HepG2 (cell line): ENCODE results near the gene PIGO. TPM values are rescaled to one million over a fixed set of nuclear protein-coding genes. Genes with fewer than 3 reads are reported as not detected.

Experiments used
- ARID3A ChIP-seq: IDR thresholded peaks from 2 replicates; pipeline ENCODE4 v1.6.1; 2012; ENCODE audit warnings: low read depth, low read length, improper control_type of control experiment
- CERS6 ChIP-seq: sonication (generic); formaldehyde crosslinking; IDR thresholded peaks from 2 replicates; pipeline ENCODE4 v1.5.0; 2020; ENCODE audit warnings: missing genetic modification reagents
- EHMT2 ChIP-seq: fragments of 200-600 bp; sonication (generic); IDR thresholded peaks from 2 replicates; pipeline ENCODE4 v1.7.0; 2017; ENCODE audit warnings: antibody characterized with exemption, low read depth, low read length, borderline replicate concordance
- KIAA2018 ChIP-seq: sonication (generic); formaldehyde crosslinking; IDR thresholded peaks from 2 replicates; pipeline ENCODE4 v1.5.0; 2020; ENCODE audit warnings: mild to moderate bottlenecking, missing genetic modification reagents, borderline replicate concordance
- MZF1 ChIP-seq: sonication (generic); formaldehyde crosslinking; IDR thresholded peaks from 2 replicates; pipeline ENCODE4 v1.8.1; 2023; ENCODE audit warnings: mild to moderate bottlenecking, missing genetic modification reagents, borderline replicate concordance
- TAF1 ChIP-seq: sonication (generic); formaldehyde crosslinking; IDR thresholded peaks from 2 replicates; pipeline ENCODE4 v1.4.0; 2020; ENCODE audit warnings: missing genetic modification reagents
- TFDP1 ChIP-seq: IDR thresholded peaks from 2 replicates; pipeline ENCODE4 v1.6.1; 2016; ENCODE audit warnings: missing compliant biosample characterization, missing genetic modification reagents, borderline replicate concordance
- TRIM22 ChIP-seq: fragments of 450-650 bp; IDR thresholded peaks from 2 replicates; pipeline ENCODE4 v1.6.1; 2017
- ZBTB8A ChIP-seq: sonication (generic); formaldehyde crosslinking; IDR thresholded peaks from 2 replicates; pipeline ENCODE4 v1.4.0; 2020; ENCODE audit warnings: mild to moderate bottlenecking, low read depth, missing genetic modification reagents, borderline replicate concordance
- ZNF24 ChIP-seq: fragments of 450-650 bp; IDR thresholded peaks from 2 replicates; pipeline ENCODE4 v1.6.1; 2017; ENCODE audit warnings: antibody characterized with exemption, mild to moderate bottlenecking
- ZNF264 ChIP-seq: sonication (generic); formaldehyde crosslinking; IDR thresholded peaks from 2 replicates; pipeline ENCODE4 v1.4.0; 2020; ENCODE audit warnings: missing genetic modification reagents
- ZNF691 ChIP-seq: sonication (generic); formaldehyde crosslinking; IDR thresholded peaks from 2 replicates; pipeline ENCODE4 v1.4.0; 2020; ENCODE audit warnings: missing genetic modification reagents, low read depth, mild to moderate bottlenecking, borderline replicate concordance
- ZNF746 ChIP-seq: sonication (generic); formaldehyde crosslinking; IDR thresholded peaks from 2 replicates; pipeline ENCODE4 v1.8.0; 2022; ENCODE audit warnings: mild to moderate bottlenecking, missing genetic modification reagents
- polyA plus RNA-seq, 8 experiments: library from polyadenylated mRNA; depleted of rRNA in 3 of 8; stranded (reverse) in 7 of 8; unstranded in 1 of 8; fragments of >200 nt; fragmentation: Illumina TruSeq in 4 of 8; extraction: Trizol in 4 of 8; gene quantifications; 2 replicates each; pipeline versions ENCODE4 v1.2.1 to v1.2.3, GENCODE V29; 2011 to 2016; ENCODE audit warnings: low read depth in 4 of 8, missing spikeins in 1 of 8, mixed read lengths in 1 of 8; ENCODE audit not compliant: insufficient read depth in 1 of 8
- total RNA-seq, 5 experiments: library from RNA; depleted of rRNA; stranded (reverse); fragments of >200 nt; fragmentation: Illumina TruSeq; extraction: Trizol; gene quantifications; 2 replicates each; pipeline ENCODE4 v1.2.3, GENCODE V29; 2016; ENCODE audit warnings: low read depth in 1 of 5

PIGO gene
- total and polyA plus RNA-seq, 2 of the 13 experiments (the other 11 are each of a cell fraction or from before 2014, with no cell fraction given), result 20.5 to 26.2 TPM

- TF ChIP-seq ZNF746 (CRISPR knock-in tag), result peak; percentile 26; the same call in 1 of the 2 replicates
- TF ChIP-seq ARID3A, result no peak
- TF ChIP-seq TRIM22, result no peak
- no peak for TF ChIP-seq ZNF264 (CRISPR knock-in tag)
- TF ChIP-seq ZNF24, result no peak
- no peak for TF ChIP-seq EHMT2
- TF ChIP-seq ZBTB8A (CRISPR knock-in tag), result no peak
- TF ChIP-seq CERS6 (CRISPR knock-in tag), result no peak
- no peak for TF ChIP-seq KIAA2018
- peak; percentile 52; the same call in 1 of the 2 replicates for TF ChIP-seq MZF1 (CRISPR knock-in tag)
- TF ChIP-seq TFDP1 (CRISPR knock-in tag), result peak; percentile 96
- 0 out of 2 replicates have a peak, but pooled peaks have one; percentile 47 for TF ChIP-seq ZNF691 (CRISPR knock-in tag)
- TF ChIP-seq TAF1 (CRISPR knock-in tag), result peak; percentile 63
Observed at GRCh38 chr9:35079426-35080341, 16.7 kb downstream of the PIGO start, which contains the start of gene FANCG (continued).
